Activated CD8-positive, alpha-beta memory T cell treated with anti-CD3 and anti-CD28 coated beads for 4 hours (primary cell): ENCODE data around the gene VEGFA.
A peak's percentile ranks its signal among the peaks of the same experiment; 100 is the strongest.

Experiments
- DNase-seq, 2 donors: peaks; one replicate each; pipeline ENCODE4 v3.0.0-alpha.2; 2020; ENCODE audit warnings: low read depth in 2 of 2

VEGFA gene

GRCh38 chr6:43769526-43770371 lies at the start of gene VEGFA:
Gene VEGFA (plus strand): TSS chr6:43770211.
- DNase-seq = peak; percentile 76 to 79

GRCh38 chr6:43720999-43721398 lies 49.0 kb upstream of the VEGFA start:
- no peak for DNase-seq

- no peak for DNase-seq
Observed at GRCh38 chr6:43722920-43723545, 47.0 kb upstream of the VEGFA start.

- DNase-seq = peak; percentile 40 to 41
Observed at GRCh38 chr6:43723737-43724295, 46.2 kb upstream of the VEGFA start.

GRCh38 chr6:43724354-43724753 lies 45.7 kb upstream of the VEGFA start:
- DNase-seq = no peak

GRCh38 chr6:43724914-43725642 lies 44.9 kb upstream of the VEGFA start:
- DNase-seq = peak; percentile 52 to 59

GRCh38 chr6:43725643-43726580 lies 44.1 kb upstream of the VEGFA start:
- DNase-seq = no peak

- DNase-seq = no peak
Observed at GRCh38 chr6:43727634-43728033, 42.4 kb upstream of the VEGFA start.

- no peak for DNase-seq
Observed at GRCh38 chr6:43728586-43728985, 41.4 kb upstream of the VEGFA start.

- DNase-seq = no peak
Observed at GRCh38 chr6:43729537-43729936, 40.5 kb upstream of the VEGFA start.

GRCh38 chr6:43730634-43731033 lies 39.4 kb upstream of the VEGFA start:
- no peak for DNase-seq

- peak in 1 of 2 donors; percentile 19 for DNase-seq
Observed at GRCh38 chr6:43733471-43734293, 36.3 kb upstream of the VEGFA start.

- no peak for DNase-seq
Observed at GRCh38 chr6:43734294-43734665, 35.7 kb upstream of the VEGFA start.

GRCh38 chr6:43735642-43736199 lies 34.3 kb upstream of the VEGFA start:
- no peak for DNase-seq

GRCh38 chr6:43736211-43736786 lies 33.7 kb upstream of the VEGFA start:
- DNase-seq = no peak

- DNase-seq = no peak
Observed at GRCh38 chr6:43736844-43737243, 33.2 kb upstream of the VEGFA start.

GRCh38 chr6:43737272-43738081 lies 32.5 kb upstream of the VEGFA start:
- no peak for DNase-seq

- DNase-seq = no peak
Observed at GRCh38 chr6:43738267-43738676, 31.7 kb upstream of the VEGFA start.
